Neuronal stem cell (in vitro differentiated cells): ENCODE results near the gene BRD1.

ENCODE experiments used
- DNase-seq: peaks from one replicate; pipeline ENCODE4 v3.0.0-alpha.2; 2013; ENCODE audit warnings: low spot score
- H2AFZ ChIP-seq: one replicate; pipeline ENCODE4 v1.6.1; 2013; ENCODE audit warnings: mild to moderate bottlenecking, low read length, inconsistent platforms
- H2AK5ac ChIP-seq: 2 replicates; pipeline ENCODE4 v1.6.1; 2013; ENCODE audit warnings: low read depth, mild to moderate bottlenecking, inconsistent platforms, low read length, moderate library complexity, mixed read lengths
- H2BK120ac ChIP-seq: 2 replicates; pipeline ENCODE4 v1.6.1; 2013; ENCODE audit warnings: low read depth, mild to moderate bottlenecking, inconsistent platforms, low read length, moderate library complexity, mixed read lengths
- H2BK12ac ChIP-seq: one replicate; pipeline ENCODE4 v1.6.1; 2013; ENCODE audit warnings: low read length, inconsistent platforms
- H2BK15ac ChIP-seq: 2 replicates; pipeline ENCODE4 v1.6.1; 2013; ENCODE audit warnings: mild to moderate bottlenecking, low read length, inconsistent platforms, mixed read lengths
- H2BK5ac ChIP-seq: one replicate; pipeline ENCODE4 v1.6.1; 2013; ENCODE audit warnings: inconsistent platforms, mild to moderate bottlenecking, low read length, moderate library complexity
- H3K14ac ChIP-seq: one replicate; pipeline ENCODE4 v1.6.1; 2013; ENCODE audit warnings: low read length, inconsistent platforms
- H3K18ac ChIP-seq: 2 replicates; pipeline ENCODE4 v1.6.1; 2013; ENCODE audit warnings: low read length, inconsistent platforms
- H3K23ac ChIP-seq: 2 replicates; pipeline ENCODE4 v1.6.1; 2013; ENCODE audit warnings: low read depth, mild to moderate bottlenecking, mixed read lengths, low read length, inconsistent platforms; ENCODE audit not compliant: poor library complexity
- H3K27ac ChIP-seq: replicated peaks from 3 replicates; pipeline ENCODE4 v1.5.1; 2013; ENCODE audit warnings: low read length, inconsistent platforms
- H3K27me3 ChIP-seq, 3 experiments: 2 replicates each; pipeline ENCODE4 v1.6.1; 2013; ENCODE audit warnings: low read length in 3 of 3, mild to moderate bottlenecking in 2 of 3, inconsistent platforms in 1 of 3, low read depth in 1 of 3, mixed read lengths in 1 of 3, moderate library complexity in 1 of 3; ENCODE audit not compliant: control insufficient read depth in 3 of 3, insufficient read depth in 3 of 3
- H3K36me3 ChIP-seq, 2 donors: replicated peaks in 1 of 2; 2 replicates each; pipeline ENCODE4 v1.6.1; 2013; ENCODE audit warnings: low read length in 2 of 2; ENCODE audit not compliant: control insufficient read depth in 2 of 2, insufficient read depth in 2 of 2
- H3K4ac ChIP-seq: 2 replicates; pipeline ENCODE4 v1.6.1; 2013; ENCODE audit warnings: inconsistent platforms, mild to moderate bottlenecking, low read length, moderate library complexity
- H3K4me1 ChIP-seq, 2 donors: 1 replicate in 1 of 2; 2 replicates in 1 of 2; pipeline ENCODE4 v1.6.1; 2013; ENCODE audit warnings: low read length in 2 of 2, low read depth in 1 of 2; ENCODE audit not compliant: control insufficient read depth in 2 of 2, insufficient read depth in 1 of 2
- H3K4me2 ChIP-seq: one replicate; pipeline ENCODE4 v1.6.1; 2013; ENCODE audit warnings: mild to moderate bottlenecking, low read length, inconsistent platforms; ENCODE audit not compliant: insufficient read depth, poor library complexity, severe bottlenecking
- H3K4me3 ChIP-seq, 2 donors: 2 replicates each; pipeline ENCODE4 v1.5.1; 2013; ENCODE audit warnings: low read length in 2 of 2, mild to moderate bottlenecking in 2 of 2, inconsistent platforms in 1 of 2, moderate library complexity in 1 of 2
- H3K79me1 ChIP-seq: one replicate; pipeline ENCODE4 v1.6.1; 2013; ENCODE audit warnings: low read depth, mild to moderate bottlenecking, inconsistent platforms, low read length, moderate library complexity
- H3K9ac ChIP-seq: one replicate; pipeline ENCODE4 v1.6.1; 2013; ENCODE audit warnings: mild to moderate bottlenecking, low read depth, low read length, inconsistent platforms; ENCODE audit not compliant: poor library complexity
- H3K9me3 ChIP-seq, 2 donors: replicated peaks in 1 of 2; 2 replicates each; pipeline versions ENCODE3 to v1.6.1; 2013; ENCODE audit warnings: low read length in 2 of 2, mild to moderate bottlenecking in 2 of 2, inconsistent platforms in 1 of 2, low read depth in 1 of 2, mixed read lengths in 1 of 2, moderate library complexity in 1 of 2; ENCODE audit not compliant: control insufficient read depth in 2 of 2, insufficient read depth in 1 of 2
- H4K8ac ChIP-seq: one replicate; pipeline ENCODE4 v1.6.1; 2013; ENCODE audit warnings: low read depth, mild to moderate bottlenecking, inconsistent platforms, low read length, moderate library complexity
- H4K91ac ChIP-seq: one replicate; pipeline ENCODE4 v1.6.1; 2013; ENCODE audit warnings: low read length, low read depth, mild to moderate bottlenecking, inconsistent platforms; ENCODE audit not compliant: poor library complexity
- WGBS, 2 donors: extraction: QIAGEN DNeasy Blood & Tissue Kit; methylation state at CpG; one replicate each; pipeline ENCODE4 v1.1.7; 2013; ENCODE audit warnings: missing lambda C conversion rate in 2 of 2, mixed read lengths in 1 of 2; ENCODE audit not compliant: insufficient read length in 2 of 2, insufficient replicate concordance in 1 of 2; ENCODE audit errors: extremely low coverage in 2 of 2; 5-methylcytosine and 5-hydroxymethylcytosine counted together

BRD1 gene

DNA sequence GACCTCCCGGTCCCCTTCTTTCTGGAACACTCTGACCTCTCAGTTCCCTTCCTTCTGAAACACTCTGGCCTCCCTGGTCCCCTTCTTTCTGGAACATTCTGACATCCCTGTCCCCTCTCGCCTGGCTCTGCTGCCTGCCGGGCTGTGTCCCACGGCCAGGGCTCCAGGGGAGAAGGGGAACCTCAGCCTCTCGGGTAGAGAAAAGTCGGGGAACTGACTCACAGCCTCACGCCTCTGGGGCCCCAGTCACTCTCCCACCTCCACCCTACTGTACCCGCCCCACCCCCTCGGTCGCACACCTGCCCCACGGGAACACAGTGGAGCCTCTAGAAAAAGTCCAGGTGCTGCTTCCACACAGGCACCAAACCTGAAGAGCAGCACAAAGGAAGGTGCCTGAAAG, 93.3 kb downstream of the BRD1 start:
- H3K9me3 ChIP-seq = peaks cover 3 to 6% of the 10 kb centered on the region in 2 donors
- H2BK15ac ChIP-seq = no peak overlapping the region
- H3K4me2 ChIP-seq = no peak overlapping the region
- H3K27me3 ChIP-seq = peaks cover 0 to 12% (median 0%) of the 10 kb centered on the region in 3 experiments
- WGBS, 2 donors = no CpG with 5 or more reads among the region's 11 CpGs
- DNase-seq = no peak
- H3K79me1 ChIP-seq = peaks cover 2% of the 10 kb centered on the region
- H2AFZ ChIP-seq = no peak overlapping the region
- H4K8ac ChIP-seq = no peak overlapping the region
- no peak overlapping the region for H4K91ac ChIP-seq
- H3K27ac ChIP-seq = no peak overlapping the region
- H3K4me3 ChIP-seq = no peak overlapping the region
- H3K9ac ChIP-seq = no peak overlapping the region
- H3K4me1 ChIP-seq = no peaks in the 10 kb centered on the region
- H3K23ac ChIP-seq = no peak overlapping the region
- no peak overlapping the region for H3K14ac ChIP-seq
- H2BK12ac ChIP-seq = no peak overlapping the region
- H3K18ac ChIP-seq = no peak overlapping the region
- H3K36me3 ChIP-seq = no peaks in the 10 kb centered on the region
- H3K4ac ChIP-seq = no peak overlapping the region
- no peak overlapping the region for H2BK5ac ChIP-seq
- H2AK5ac ChIP-seq = no peak overlapping the region
- no peak overlapping the region for H2BK120ac ChIP-seq

DNA sequence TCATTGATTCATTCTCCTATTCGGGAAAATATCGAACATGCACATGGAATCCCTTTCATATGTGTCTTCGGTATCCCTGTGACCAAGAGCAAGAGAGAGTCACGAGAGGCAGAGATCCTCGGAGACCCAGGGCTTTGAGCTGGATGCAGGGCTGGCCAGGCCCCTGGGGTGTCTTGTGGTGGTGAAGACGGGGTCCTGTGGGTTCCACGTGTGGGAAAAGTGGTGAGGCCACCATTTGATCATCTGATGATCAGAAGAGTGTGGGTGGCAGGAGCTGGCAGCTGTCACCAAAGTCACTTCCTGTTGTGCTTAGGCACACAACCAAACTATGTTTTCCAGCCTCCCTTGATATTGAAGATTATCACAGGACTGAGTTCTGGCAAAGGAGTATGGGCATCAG, 94.0 kb downstream of the BRD1 start:
- H3K9me3 ChIP-seq = peaks cover 0 to 1% of the 10 kb centered on the region in 2 donors
- no peak overlapping the region for H2BK12ac ChIP-seq
- WGBS, 2 donors = no CpG with 5 or more reads among the region's 7 CpGs
- no peaks in the 10 kb centered on the region for H3K4me1 ChIP-seq
- H2BK15ac ChIP-seq = no peak overlapping the region
- H3K23ac ChIP-seq = no peak overlapping the region
- H4K91ac ChIP-seq = no peak overlapping the region
- no peak overlapping the region for H3K14ac ChIP-seq
- H2AK5ac ChIP-seq = no peak overlapping the region
- peaks cover 2% of the 10 kb centered on the region for H3K79me1 ChIP-seq
- no peak overlapping the region for H2BK120ac ChIP-seq
- H3K4me3 ChIP-seq = no peak overlapping the region
- peaks cover 0 to 18% (median 0%) of the 10 kb centered on the region in 3 experiments for H3K27me3 ChIP-seq
- no peak overlapping the region for H3K18ac ChIP-seq
- H4K8ac ChIP-seq = no peak overlapping the region
- H3K9ac ChIP-seq = no peak overlapping the region
- no peak overlapping the region for H3K4me2 ChIP-seq
- no peak for DNase-seq
- H3K4ac ChIP-seq = no peak overlapping the region
- H3K27ac ChIP-seq = no peak overlapping the region
- no peak overlapping the region for H2BK5ac ChIP-seq
- H2AFZ ChIP-seq = no peak overlapping the region
- H3K36me3 ChIP-seq = no peaks in the 10 kb centered on the region

DNA sequence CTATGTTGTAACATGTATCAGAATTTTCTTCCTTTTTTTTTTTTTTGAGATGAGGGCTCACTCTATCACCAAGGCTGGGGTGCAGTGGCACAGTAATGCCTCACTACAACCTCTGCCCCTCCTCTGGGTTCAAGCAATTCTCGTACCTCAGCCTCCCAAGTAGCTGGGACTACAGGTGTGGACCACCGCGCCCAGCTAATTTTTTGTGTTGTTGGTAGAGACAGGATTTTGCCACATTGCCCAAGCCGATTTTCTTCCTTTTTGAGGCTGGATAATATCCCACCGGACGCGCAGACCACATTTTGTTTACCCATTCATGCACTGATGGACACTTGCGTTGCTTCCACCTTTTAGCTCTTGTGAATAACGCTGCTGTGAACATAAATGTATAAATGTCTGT, 97.0 kb downstream of the BRD1 start:
- no peaks in the 10 kb centered on the region for H3K4me1 ChIP-seq
- no peak overlapping the region for H3K4me2 ChIP-seq
- no CpG with 5 or more reads among the region's 9 CpGs for WGBS, 2 donors
- H2BK12ac ChIP-seq = no peak overlapping the region
- no peak overlapping the region for H3K23ac ChIP-seq
- no peak overlapping the region for H4K91ac ChIP-seq
- no peak for DNase-seq
- no peak overlapping the region for H3K27ac ChIP-seq
- no peak overlapping the region for H2BK5ac ChIP-seq
- H3K27me3 ChIP-seq = peaks cover 0 to 43% (median 4%) of the 10 kb centered on the region in 3 experiments
- no peaks in the 10 kb centered on the region for H3K9me3 ChIP-seq
- H3K9ac ChIP-seq = no peak overlapping the region
- H3K14ac ChIP-seq = no peak overlapping the region
- no peak overlapping the region for H4K8ac ChIP-seq
- H3K4ac ChIP-seq = no peak overlapping the region
- H2BK120ac ChIP-seq = no peak overlapping the region
- H2AK5ac ChIP-seq = no peak overlapping the region
- no peaks in the 10 kb centered on the region for H3K79me1 ChIP-seq
- no peak overlapping the region for H3K18ac ChIP-seq
- H3K4me3 ChIP-seq = no peak overlapping the region
- H2AFZ ChIP-seq = no peak overlapping the region
- H3K36me3 ChIP-seq = no peaks in the 10 kb centered on the region
- H2BK15ac ChIP-seq = no peak overlapping the region

GRCh38 chr22:49728570-49729271, 99.0 kb downstream of the BRD1 start:
- H2AK5ac ChIP-seq = peak overlapping the region; percentile 63
- WGBS, 2 donors = no CpG with 5 or more reads among the region's 31 CpGs
- H3K18ac ChIP-seq = peak overlapping the region; percentile 11
- no peak overlapping the region for H4K91ac ChIP-seq
- peak overlapping the region; percentile 19 for H4K8ac ChIP-seq
- H3K4ac ChIP-seq = no peak overlapping the region
- H3K4me3 ChIP-seq = no peak overlapping the region
- no peaks in the 10 kb centered on the region for H3K9me3 ChIP-seq
- no peaks in the 10 kb centered on the region for H3K36me3 ChIP-seq
- DNase-seq = no peak
- H3K4me2 ChIP-seq = no peak overlapping the region
- H3K27ac ChIP-seq = no peak overlapping the region
- H3K23ac ChIP-seq = peak overlapping the region; percentile 25
- no peak overlapping the region for H2AFZ ChIP-seq
- no peak overlapping the region for H2BK5ac ChIP-seq
- no peaks in the 10 kb centered on the region for H3K79me1 ChIP-seq
- H2BK120ac ChIP-seq = peak overlapping the region; percentile 41
- no peaks in the 10 kb centered on the region for H3K4me1 ChIP-seq
- no peak overlapping the region for H2BK15ac ChIP-seq
- peak overlapping the region; percentile 63 for H3K14ac ChIP-seq
- peaks cover 2 to 54% (median 20%) of the 10 kb centered on the region in 3 experiments for H3K27me3 ChIP-seq
- H2BK12ac ChIP-seq = no peak overlapping the region
- no peak overlapping the region for H3K9ac ChIP-seq
